ENCODE measurements around the gene NCBP2L.

- no peak for TF ChIP-seq L3MBTL2 (conservative IDR thresholded peaks at IDR 0.05)
- no peak for TF ChIP-seq SP1 (IDR thresholded peaks at IDR 0.05)
- TF ChIP-seq ARNT (IDR thresholded peaks at IDR 0.05): no peak
- no peak for TF ChIP-seq FOXA1 (IDR thresholded peaks at IDR 0.05)
- no peak for TF ChIP-seq ELF4 (IDR thresholded peaks at IDR 0.05)
- TF ChIP-seq NFRKB (IDR thresholded peaks at IDR 0.05): no peak
- no peak for TF ChIP-seq ZNF384 (IDR thresholded peaks at IDR 0.05)
- TF ChIP-seq PKNOX1 (IDR thresholded peaks at IDR 0.05): no peak
- no peak for TF ChIP-seq FOXM1 (IDR thresholded peaks at IDR 0.05; ENCODE audit: borderline replicate concordance)
- TF ChIP-seq FOXK2 (IDR thresholded peaks at IDR 0.05): no peak
- TF ChIP-seq LEF1 (IDR thresholded peaks at IDR 0.05; ENCODE audit: borderline replicate concordance): no peak
Observed at GRCh38 chrX:107768051-107768450, 9.5 kb upstream of the NCBP2L start.
